ENCODE results near the gene SRSF10. TPM values are rescaled to one million over a fixed set of nuclear protein-coding genes. Genes with fewer than 3 reads are reported as not detected.

Gene SRSF10
- total and polyA plus RNA-seq, 2 of the 8 experiments (the other 6 are each of a cell fraction or from before 2014, with no cell fraction given): 155 to 194 TPM

GRCh38 chr1:23927097-23927496 lies 53.0 kb downstream of the SRSF10 start (continued):
- TF ChIP-seq CHD7 (IDR thresholded peaks at IDR 0.05; ENCODE audit: insufficient replicate concordance, low read length) (no peak), CBX5 (IDR thresholded peaks at IDR 0.05; ENCODE audit: low read depth, low read length) (no peak), SAP30 (IDR thresholded peaks at IDR 0.05; ENCODE audit: insufficient read depth, insufficient replicate concordance, low read length) (no peak), NRF1 (IDR thresholded peaks at IDR 0.05; ENCODE audit: low read depth, low read length) (no peak), YY1 (IDR thresholded peaks at IDR 0.05; ENCODE audit: low read depth, low read length) (no peak), CHD1 (IDR thresholded peaks at IDR 0.05; ENCODE audit: low read depth, low read length) (no peak), RAD21 (IDR thresholded peaks at IDR 0.05 in 1 of 2, conservative IDR thresholded peaks at IDR 0.05 in 1 of 2; ENCODE audit: low read depth in 2 of 2, low read length in 2 of 2) (no peak), RFX5 (IDR thresholded peaks at IDR 0.05; ENCODE audit: borderline replicate concordance, low read depth, low read length) (no peak), CREB1 (IDR thresholded peaks at IDR 0.05) (no peak), MAX (IDR thresholded peaks at IDR 0.05) (no peak), TAF1 (IDR thresholded peaks at IDR 0.05; ENCODE audit: low read depth, low read length) (no peak), SUZ12 (IDR thresholded peaks at IDR 0.05; ENCODE audit: low read length) (no peak)

Measured in H1 (cell line).